ENCODE measurements around the gene PKD2.
"Not testable (repeated sequence)": the region's sequence is repeated elsewhere in the genome, so short reads cannot be mapped to it uniquely, and the experiment has no call there.

Gene PKD2

DNA sequence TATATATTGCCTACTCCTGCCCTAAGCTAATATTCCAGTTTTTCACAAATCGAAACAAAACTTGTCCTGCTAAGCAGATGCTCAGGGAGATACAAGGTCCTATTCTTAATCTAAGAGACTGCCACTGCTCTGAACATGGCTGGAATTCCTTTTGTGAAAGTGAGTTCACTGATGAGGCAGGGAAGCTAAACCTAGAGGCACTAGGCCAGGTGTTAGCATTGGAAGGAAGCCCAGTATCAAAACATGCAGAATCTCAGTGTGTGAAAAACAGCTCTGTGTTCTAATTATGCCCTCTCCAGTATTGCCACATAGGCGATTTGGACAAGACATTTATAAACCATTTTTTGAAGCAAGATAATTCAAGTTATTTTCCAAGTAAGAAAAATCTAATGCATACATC is 103.4 kb downstream of the PKD2 start:
- no peak for DNase-seq (ENCODE audit: extremely low read depth, low read depth)
- TF ChIP-seq, protein P1, sequence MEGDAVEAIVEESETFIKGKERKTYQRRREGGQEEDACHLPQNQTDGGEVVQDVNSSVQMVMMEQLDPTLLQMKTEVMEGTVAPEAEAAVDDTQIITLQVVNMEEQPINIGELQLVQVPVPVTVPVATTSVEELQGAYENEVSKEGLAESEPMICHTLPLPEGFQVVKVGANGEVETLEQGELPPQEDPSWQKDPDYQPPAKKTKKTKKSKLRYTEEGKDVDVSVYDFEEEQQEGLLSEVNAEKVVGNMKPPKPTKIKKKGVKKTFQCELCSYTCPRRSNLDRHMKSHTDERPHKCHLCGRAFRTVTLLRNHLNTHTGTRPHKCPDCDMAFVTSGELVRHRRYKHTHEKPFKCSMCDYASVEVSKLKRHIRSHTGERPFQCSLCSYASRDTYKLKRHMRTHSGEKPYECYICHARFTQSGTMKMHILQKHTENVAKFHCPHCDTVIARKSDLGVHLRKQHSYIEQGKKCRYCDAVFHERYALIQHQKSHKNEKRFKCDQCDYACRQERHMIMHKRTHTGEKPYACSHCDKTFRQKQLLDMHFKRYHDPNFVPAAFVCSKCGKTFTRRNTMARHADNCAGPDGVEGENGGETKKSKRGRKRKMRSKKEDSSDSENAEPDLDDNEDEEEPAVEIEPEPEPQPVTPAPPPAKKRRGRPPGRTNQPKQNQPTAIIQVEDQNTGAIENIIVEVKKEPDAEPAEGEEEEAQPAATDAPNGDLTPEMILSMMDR (IDR thresholded peaks at IDR 0.05; ENCODE audit: low read depth, low read length): no peak

DNA sequence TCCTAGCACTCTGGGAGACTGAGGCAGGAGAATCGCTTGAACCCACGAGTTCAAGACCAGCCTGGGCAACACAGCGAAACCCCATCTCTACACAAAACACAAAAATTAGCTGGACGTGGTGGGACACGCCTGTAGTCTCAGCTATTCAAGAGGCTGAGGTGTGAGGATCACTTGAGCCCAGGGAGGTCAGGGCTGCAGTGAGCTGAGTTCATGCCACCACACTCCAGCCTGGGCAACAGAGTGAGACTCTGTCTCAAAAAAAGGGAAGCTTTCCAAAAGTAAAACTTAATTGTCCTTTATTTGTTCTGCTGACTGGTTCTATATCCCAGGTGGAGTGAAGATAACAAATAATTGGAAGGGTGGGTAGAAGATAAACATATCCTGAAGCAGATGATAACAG is 105.4 kb downstream of the PKD2 start:
- TF ChIP-seq, protein P1 (IDR thresholded peaks at IDR 0.05; ENCODE audit: low read depth, low read length): no peak
- no peak for DNase-seq (ENCODE audit: extremely low read depth, low read depth)

GRCh38 chr4:88115587-88115986 is 108.2 kb downstream of the PKD2 start:
- DNase-seq (ENCODE audit: extremely low read depth, low read depth): no peak
- TF ChIP-seq, protein P1 (IDR thresholded peaks at IDR 0.05; ENCODE audit: low read depth, low read length): no peak

DNA sequence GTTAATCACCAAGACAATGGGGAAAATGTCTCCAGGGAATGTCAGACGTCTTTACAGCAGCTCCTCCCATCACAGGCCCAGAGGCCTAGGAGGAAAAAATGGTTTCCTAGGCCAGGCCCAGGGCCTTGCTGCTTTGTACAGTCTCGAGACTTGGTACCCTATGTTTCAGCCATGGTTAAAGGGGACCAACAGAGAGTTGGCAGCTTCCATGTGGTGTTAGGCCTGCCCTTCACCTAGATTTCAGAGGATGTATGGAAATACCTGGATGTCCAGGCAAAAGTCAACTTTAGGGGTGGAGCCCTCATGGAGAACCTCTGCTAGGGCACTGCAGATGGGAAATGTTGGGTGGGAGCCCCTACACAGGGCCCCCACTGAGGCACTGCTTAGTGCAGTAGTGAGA is 112.5 kb downstream of the PKD2 start:
- TF ChIP-seq, protein P1 (IDR thresholded peaks at IDR 0.05; ENCODE audit: low read depth, low read length): no peak

GRCh38 chr4:88122260-88122659 is 114.8 kb downstream of the PKD2 start:
- DNase-seq (ENCODE audit: extremely low read depth, low read depth): not testable (repeated sequence)

More for the DNA sequence above, 112.5 kb downstream of the PKD2 start:
- DNase-seq (ENCODE audit: extremely low read depth, low read depth): no peak

Measured in AG09319 (cell line).